GM21390 (cell line): Measurements from ENCODE around the gene STN1.

Experiments
- ATAC-seq: cut with Tn5 transposase; IDR thresholded peaks from one replicate; pipeline ENCODE4 v1.9.1; 2021; ENCODE audit not compliant: unreplicated experiment

Gene STN1

GRCh38 chr10:103930449-103930848 is 12.5 kb upstream of the STN1 start:
- no peak for ATAC-seq

- ATAC-seq, result no peak
Measured at GRCh38 chr10:103929381-103929921, 11.5 kb upstream of the STN1 start.

- no peak for ATAC-seq
Measured at GRCh38 chr10:103928784-103929183, 10.8 kb upstream of the STN1 start.

- ATAC-seq, result no peak
Measured at GRCh38 chr10:103926722-103927319, 8.8 kb upstream of the STN1 start.

GRCh38 chr10:103925591-103925990 is 7.6 kb upstream of the STN1 start:
- no peak for ATAC-seq

- no peak for ATAC-seq
Measured at GRCh38 chr10:103923502-103923901, 5.5 kb upstream of the STN1 start.

- no peak for ATAC-seq
Measured at GRCh38 chr10:103922659-103923058, 4.7 kb upstream of the STN1 start.

- ATAC-seq, result no peak
Measured at GRCh38 chr10:103921750-103922195, 3.8 kb upstream of the STN1 start.

- no peak for ATAC-seq
Measured at GRCh38 chr10:103921248-103921647, 3.3 kb upstream of the STN1 start.

GRCh38 chr10:103919648-103920025 is 1.7 kb upstream of the STN1 start:
- no peak for ATAC-seq

- peak; percentile 8 for ATAC-seq
Measured at GRCh38 chr10:103917302-103918052, 507 bp downstream of the STN1 start.

- no peak for ATAC-seq
Measured at GRCh38 chr10:103916876-103917275, 1.1 kb downstream of the STN1 start.

- ATAC-seq, result no peak
Measured at GRCh38 chr10:103916254-103916653, 1.7 kb downstream of the STN1 start.

- no peak for ATAC-seq
Measured at GRCh38 chr10:103915796-103916195, 2.2 kb downstream of the STN1 start.

- ATAC-seq, result no peak
Measured at GRCh38 chr10:103912759-103913158, 5.2 kb downstream of the STN1 start.

GRCh38 chr10:103911021-103911459 is 6.9 kb downstream of the STN1 start:
- no peak for ATAC-seq

- no peak for ATAC-seq
Measured at GRCh38 chr10:103910442-103911012, 7.5 kb downstream of the STN1 start.

GRCh38 chr10:103905441-103905840 is 12.5 kb downstream of the STN1 start:
- no peak for ATAC-seq

- ATAC-seq, result no peak
Measured at GRCh38 chr10:103901299-103901698, 16.7 kb downstream of the STN1 start.

- no peak for ATAC-seq
Measured at GRCh38 chr10:103899312-103899711, 18.7 kb downstream of the STN1 start.

- ATAC-seq, result no peak
Measured at GRCh38 chr10:103897241-103897774, 20.7 kb downstream of the STN1 start.

GRCh38 chr10:103896225-103896624 is 21.8 kb downstream of the STN1 start:
- no peak for ATAC-seq
